B cell (primary cell): ENCODE results near the gene COLGALT1. TPM values are rescaled to one million over a fixed set of nuclear protein-coding genes. Genes with fewer than 3 reads are reported as not detected.
A peak's percentile ranks its signal among the peaks of the same experiment; 100 is the strongest.

Source experiments
- ATAC-seq: fragments of 200-7000 bp; cut with Tn5 transposase; one replicate; pipeline ENCODE4 v1.10.0; 2021; ENCODE audit warnings: low read depth, mild to moderate bottlenecking, moderate number of reproducible peaks, moderate library complexity
- CTCF ChIA-PET: fragments of 350-600 bp; sonication (Branson Sonifier 250); formaldehyde crosslinking; loops from one replicate; lab custom pipeline; 2021; ENCODE audit warnings: antibody characterized with exemption, inconsistent platforms; lab: Charles Lee
- POLR2A ChIA-PET: fragments of 350-600 bp; sonication (Branson Sonifier 250); formaldehyde crosslinking; loops from one replicate; lab custom pipeline; 2021; ENCODE audit warnings: antibody characterized with exemption; lab: Charles Lee
- DNase-seq: peaks from one replicate; pipeline ENCODE4 v3.0.0; 2013
- H2AFZ ChIP-seq: 2 replicates; pipeline ENCODE4 v1.6.1; 2012; ENCODE audit warnings: mild to moderate bottlenecking, low read depth, low read length; ENCODE audit not compliant: insufficient read depth, poor library complexity, severe bottlenecking
- H3K27ac ChIP-seq, 2 donors: 1 replicate in 1 of 2; 2 replicates in 1 of 2; pipeline ENCODE4 v1.5.1; 2012 to 2013; ENCODE audit warnings: low read length in 2 of 2, mild to moderate bottlenecking in 2 of 2, moderate library complexity in 1 of 2
- H3K27me3 ChIP-seq, 4 experiments: fragments of 200-600 bp in 1 of 4; sonication (generic) in 1 of 4; replicated peaks in 1 of 4; 1 replicate in 2 of 4; 2 replicates in 2 of 4; pipeline versions ENCODE4 v1.6.1 to v1.7.0; 2013 to 2016; ENCODE audit warnings: low read length in 3 of 4, mild to moderate bottlenecking in 2 of 4, mixed read lengths in 1 of 4, moderate library complexity in 1 of 4; ENCODE audit not compliant: insufficient read depth in 4 of 4, control insufficient read depth in 3 of 4; ENCODE audit errors: control extremely low read depth in 1 of 4
- H3K36me3 ChIP-seq, 2 experiments: replicated peaks in 1 of 2; 1 replicate in 1 of 2; 2 replicates in 1 of 2; pipeline versions ENCODE4 v1.6.1 to v1.7.1; 2013; ENCODE audit warnings: low read length in 1 of 2; ENCODE audit not compliant: insufficient read depth in 2 of 2, control insufficient read depth in 1 of 2; ENCODE audit errors: control extremely low read depth in 1 of 2, extremely low read depth in 1 of 2
- H3K4me1 ChIP-seq, 2 donors: fragments of 200-600 bp in 1 of 2; sonication (generic) in 1 of 2; 1 replicate in 1 of 2; 2 replicates in 1 of 2; pipeline versions ENCODE4 v1.5.1 to v1.6.1; 2013 to 2017; ENCODE audit warnings: low read length in 2 of 2; ENCODE audit not compliant: control insufficient read depth in 2 of 2, insufficient read depth in 2 of 2
- H3K4me2 ChIP-seq: replicated peaks from 2 replicates; pipeline ENCODE3; 2012; ENCODE audit warnings: mild to moderate bottlenecking, low read depth, low read length; ENCODE audit not compliant: poor library complexity, severe bottlenecking
- H3K4me3 ChIP-seq, 5 experiments: fragments of 200-600 bp in 1 of 5; sonication (generic) in 1 of 5; 1 replicate in 3 of 5; 2 replicates in 2 of 5; pipeline versions ENCODE4 v1.5.1 to v1.7.0; 2011 to 2016; ENCODE audit warnings: low read length in 4 of 5, mild to moderate bottlenecking in 4 of 5, low read depth in 2 of 5, control low read depth in 1 of 5, moderate library complexity in 1 of 5; ENCODE audit not compliant: insufficient read depth in 1 of 5; ENCODE audit errors: control extremely low read depth in 1 of 5, extremely low read depth in 1 of 5
- H3K79me2 ChIP-seq: fragments of 200-600 bp; sonication (generic); one replicate; pipeline ENCODE4 v1.6.0; 2016; ENCODE audit warnings: low read length; ENCODE audit not compliant: control insufficient read depth, insufficient read depth
- H3K9ac ChIP-seq: fragments of 200-600 bp; sonication (generic); 2 replicates; pipeline ENCODE4 v1.6.1; 2017; ENCODE audit warnings: mild to moderate bottlenecking, low read length, moderate library complexity
- H3K9me3 ChIP-seq, 3 donors: one replicate each; pipeline versions ENCODE4 v1.6.1 to v1.7.1; 2013; ENCODE audit warnings: low read length in 2 of 3; ENCODE audit not compliant: control insufficient read depth in 2 of 3, insufficient read depth in 1 of 3; ENCODE audit errors: control extremely low read depth in 1 of 3
- H4K20me1 ChIP-seq: 2 replicates; pipeline ENCODE4 v1.6.0; 2012; ENCODE audit warnings: mild to moderate bottlenecking, low read length; ENCODE audit not compliant: insufficient read depth, control insufficient read depth, poor library complexity, severe bottlenecking
- H3K27ac Mint-ChIP-seq: one replicate; pipeline ENCODE4 v1.8.0; 2021; ENCODE audit warnings: mixed read lengths
- H3K27me3 Mint-ChIP-seq: one replicate; pipeline ENCODE4 v1.8.0; 2021; ENCODE audit warnings: mixed read lengths
- H3K4me1 Mint-ChIP-seq: one replicate; pipeline ENCODE4 v1.8.0; 2021; ENCODE audit warnings: mixed read lengths
- H3K4me3 Mint-ChIP-seq: one replicate; pipeline ENCODE4 v1.8.0; 2021; ENCODE audit warnings: mixed read lengths
- H3K9me3 Mint-ChIP-seq: one replicate; pipeline ENCODE4 v1.8.0; 2022; ENCODE audit warnings: mixed read lengths; ENCODE audit not compliant: insufficient read depth
- EZH2 ChIP-seq: IDR thresholded peaks from 2 replicates; pipeline ENCODE4 v1.6.1; 2012; ENCODE audit warnings: borderline replicate concordance, low read depth, mild to moderate bottlenecking, moderate library complexity, low read length; ENCODE audit not compliant: insufficient read depth, poor library complexity, severe bottlenecking
- WGBS: methylation state at CpG from one replicate; pipeline ENCODE4 v1.1.5; 2013; ENCODE audit warnings: missing lambda C conversion rate; ENCODE audit not compliant: insufficient coverage; 5-methylcytosine and 5-hydroxymethylcytosine counted together
- intact Hi-C: fragments of 100-400 bp; cut with micrococcal nuclease; formaldehyde crosslinking; loops from one replicate; pipeline ENCODE4 v1.10.0; 2022
- polyA plus RNA-seq: library from polyadenylated mRNA; depleted of rRNA; stranded (reverse); fragments of >200 nt; gene quantifications from 2 replicates; pipeline ENCODE4 v1.2.3, GENCODE V29; 2012
- total RNA-seq, 2 donors: library from RNA; stranded (reverse); fragments of 120-200 nt in 1 of 2; gene quantifications; 1 replicate in 1 of 2; 2 replicates in 1 of 2; pipeline versions ENCODE4 v1.2.3 to v1.2.4, GENCODE V29; 2013 to 2022
- TF ChIP-seq, protein P1 (sequence below): fragments of 200-600 bp; IDR thresholded peaks from one replicate; pipeline ENCODE4 v1.8.0; 2022; ENCODE audit warnings: antibody characterized with exemption, mild to moderate bottlenecking

Gene COLGALT1
- total and polyA plus RNA-seq, 2 donors (not counting 1 experiment from before 2014, with no cell fraction given): 108 to 126 TPM

DNA sequence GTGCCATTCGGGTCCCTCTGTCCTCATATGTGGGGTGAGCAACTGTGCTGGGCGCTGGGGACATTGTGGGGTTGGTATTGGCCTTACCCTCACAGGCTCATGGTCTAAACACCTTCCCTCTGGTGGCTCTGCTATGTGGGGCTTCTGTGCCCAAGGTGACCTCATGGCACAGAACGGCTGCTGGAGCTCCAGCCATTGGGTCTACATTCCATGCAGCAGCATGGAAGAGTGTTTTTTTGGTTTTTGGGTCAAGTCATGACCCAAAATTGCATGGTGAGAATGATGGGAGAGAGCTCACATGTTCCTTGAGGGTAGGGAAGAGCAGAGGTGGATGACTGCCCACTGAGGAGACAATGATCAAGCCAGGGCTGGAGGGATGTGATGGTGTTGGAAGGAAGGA is 26.8 kb upstream of the COLGALT1 start:
- H3K4me1 ChIP-seq: peaks cover 70 to 77% of the 10 kb centered on the region in 2 donors
- no peak for ATAC-seq
- peak overlapping the region; percentile 64 to 82 for H3K27ac ChIP-seq

More for the DNA sequence above, 26.8 kb upstream of the COLGALT1 start:
- Mint-ChIP-seq H3K27me3 (no peaks in the 10 kb centered on the region), H3K27ac (peak overlapping the region; percentile 89), H3K4me1 (peaks cover 67% of the 10 kb centered on the region), H3K9me3 (no peaks in the 10 kb centered on the region), H3K4me3 (peak overlapping the region; percentile 93)
- H3K27me3 ChIP-seq: no peaks in the 10 kb centered on the region
- peak overlapping the region; percentile 88 for H3K9ac ChIP-seq
- peak overlapping the region; percentile 79 to 93 (median 83) for H3K4me3 ChIP-seq
- 75% methylated on average over 1 of the region's 3 CpGs for WGBS
- ChIA-PET CTCF (interaction anchor here (1.3 to 5.6 kb wide), 4 partner anchors 10 to 45 kb away, joined by 3 to 33 read pairs (median 10); partner anchors contain the start of gene PGLS), POLR2A (interaction anchor here (1.0 to 2.1 kb wide), 3 partner anchors 8 to 17 kb away, joined by 3 to 16 read pairs (median 9); partner anchors contain the start of gene PGLS)
- intact Hi-C loops: no loop called here
- TF ChIP-seq, protein P1, sequence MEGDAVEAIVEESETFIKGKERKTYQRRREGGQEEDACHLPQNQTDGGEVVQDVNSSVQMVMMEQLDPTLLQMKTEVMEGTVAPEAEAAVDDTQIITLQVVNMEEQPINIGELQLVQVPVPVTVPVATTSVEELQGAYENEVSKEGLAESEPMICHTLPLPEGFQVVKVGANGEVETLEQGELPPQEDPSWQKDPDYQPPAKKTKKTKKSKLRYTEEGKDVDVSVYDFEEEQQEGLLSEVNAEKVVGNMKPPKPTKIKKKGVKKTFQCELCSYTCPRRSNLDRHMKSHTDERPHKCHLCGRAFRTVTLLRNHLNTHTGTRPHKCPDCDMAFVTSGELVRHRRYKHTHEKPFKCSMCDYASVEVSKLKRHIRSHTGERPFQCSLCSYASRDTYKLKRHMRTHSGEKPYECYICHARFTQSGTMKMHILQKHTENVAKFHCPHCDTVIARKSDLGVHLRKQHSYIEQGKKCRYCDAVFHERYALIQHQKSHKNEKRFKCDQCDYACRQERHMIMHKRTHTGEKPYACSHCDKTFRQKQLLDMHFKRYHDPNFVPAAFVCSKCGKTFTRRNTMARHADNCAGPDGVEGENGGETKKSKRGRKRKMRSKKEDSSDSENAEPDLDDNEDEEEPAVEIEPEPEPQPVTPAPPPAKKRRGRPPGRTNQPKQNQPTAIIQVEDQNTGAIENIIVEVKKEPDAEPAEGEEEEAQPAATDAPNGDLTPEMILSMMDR: no peak
- TF ChIP-seq EZH2: no peak
- H2AFZ ChIP-seq: no peak overlapping the region
- peaks cover 0 to 14% (median 2%) of the 10 kb centered on the region in 3 donors for H3K9me3 ChIP-seq
- DNase-seq: no peak
- peaks cover 59% of the 10 kb centered on the region for H4K20me1 ChIP-seq
- peaks cover 0 to 48% of the 10 kb centered on the region in 2 experiments for H3K36me3 ChIP-seq
- peaks cover 91% of the 10 kb centered on the region for H3K79me2 ChIP-seq
- H3K4me2 ChIP-seq: peak overlapping the region; percentile 95
